ENCODE measurements around the gene LAD1.

- TF ChIP-seq POLR2AphosphoS5 (IDR thresholded peaks at IDR 0.05) (no peak), CTCF (IDR thresholded peaks at IDR 0.05) (no peak)
Measured at GRCh38 chr1:201422436-201423030, 23.4 kb upstream of the LAD1 start.

All from breast epithelium (tissue), 3 donors.